ENCODE measurements around the gene FBRS. TPM values are rescaled to one million over a fixed set of nuclear protein-coding genes. Genes with fewer than 3 reads are reported as not detected.

FBRS gene
- total and polyA plus RNA-seq, 10 of the 15 experiments (the other 5 are each of a cell fraction or from before 2014, with no cell fraction given), result 0.45 to 87.6 (median 14.6) TPM

DNA sequence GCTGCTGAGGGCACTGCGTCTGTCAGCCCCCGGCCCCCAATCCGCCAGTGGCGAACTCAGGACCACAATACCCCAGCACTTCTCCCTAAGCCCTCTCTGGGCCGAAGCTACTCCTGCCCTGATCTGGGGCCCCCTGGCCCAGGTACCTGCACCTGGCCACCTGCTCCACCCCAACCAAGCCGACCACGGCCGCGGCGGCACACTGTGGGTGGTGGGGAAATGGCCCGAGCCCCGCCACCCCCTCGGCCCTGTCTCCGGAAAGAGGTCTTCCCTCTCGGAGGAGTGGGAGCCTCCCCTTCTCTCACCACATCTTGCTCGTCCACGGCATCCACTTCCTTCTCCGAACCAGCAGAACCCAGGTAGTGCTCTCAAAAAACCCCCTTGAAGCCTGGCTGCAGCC, 3.4 kb upstream of the FBRS start:
- H3K79me2 ChIP-seq (ENCODE audit: control insufficient read depth, insufficient read depth, low read length), result peaks cover 27% of the 10 kb centered on the region
- ATAC-seq, result no peak
- SMC1A ChIA-PET (ENCODE audit: uncharacterized antibody, unreplicated experiment), result interaction anchor here (1.0 kb wide), 1 partner anchor 38 kb away, joined by 3 read pairs; no protein-coding TSS in a partner anchor
- in situ Hi-C loops (cut with MboI) (loop anchor here (25.0 kb wide), 1 partner anchor 1232 kb away; no protein-coding TSS in a partner anchor), intact Hi-C loops (cut with micrococcal nuclease; ENCODE audit: unreplicated experiment) (loop anchor here (5.0 to 10.0 kb wide), 4 partner anchors 80 to 270 kb away; partner anchors contain the start of genes BCL7C, CFAP119, CTF1 and FBXL19)
- RAD21 ChIA-PET (ENCODE audit: unreplicated experiment), result no interaction called here
- FAIRE-seq, result no peak
- no peaks in the 10 kb centered on the region for H4K20me1 ChIP-seq (ENCODE audit: control insufficient read depth, insufficient read depth)
- H3K36me3 ChIP-seq (ENCODE audit: control insufficient read depth in 2 of 2, insufficient read depth in 2 of 2, low read length in 1 of 2), result peaks cover 13 to 24% of the 10 kb centered on the region in 2 experiments
- no peaks in the 10 kb centered on the region for H3K9me3 ChIP-seq (replicated peaks; ENCODE audit: control insufficient read depth, insufficient read depth, low read length)
- TF ChIP-seq RCOR1 (conservative IDR thresholded peaks at IDR 0.05; ENCODE audit: low read depth, low read length) (no peak), MTA2 (IDR thresholded peaks at IDR 0.05; ENCODE audit: low read depth) (no peak), BCL11A (IDR thresholded peaks at IDR 0.05; ENCODE audit: low read depth, low read length) (no peak), POLR2A (IDR thresholded peaks at IDR 0.05; ENCODE audit: low read depth, low read length) (no peak), NR2C1 (IDR thresholded peaks at IDR 0.05) (no peak), EZH2 (IDR thresholded peaks at IDR 0.05; ENCODE audit: borderline replicate concordance, control insufficient read depth, low read depth, low read length) (no peak), EP300 (IDR thresholded peaks at IDR 0.05; ENCODE audit: borderline replicate concordance in 1 of 2, control insufficient read depth in 1 of 2, low read depth in 2 of 2, low read length in 2 of 2) (no peak), LARP7 (IDR thresholded peaks at IDR 0.05) (no peak), SREBF1 (IDR thresholded peaks at IDR 0.05; ENCODE audit: low read length) (no peak), IKZF1 (conservative IDR thresholded peaks at IDR 0.05) (no peak), BMI1 (IDR thresholded peaks at IDR 0.05; ENCODE audit: borderline replicate concordance) (no peak), ZNF622 (IDR thresholded peaks at IDR 0.05) (no peak), HDGF (IDR thresholded peaks at IDR 0.05) (no peak), DPF2 (IDR thresholded peaks at IDR 0.05) (no peak), CREM (IDR thresholded peaks at IDR 0.05; ENCODE audit: low read depth) (no peak), YBX1 (IDR thresholded peaks at IDR 0.05) (no peak)
- TF ChIP-seq, protein P1, sequence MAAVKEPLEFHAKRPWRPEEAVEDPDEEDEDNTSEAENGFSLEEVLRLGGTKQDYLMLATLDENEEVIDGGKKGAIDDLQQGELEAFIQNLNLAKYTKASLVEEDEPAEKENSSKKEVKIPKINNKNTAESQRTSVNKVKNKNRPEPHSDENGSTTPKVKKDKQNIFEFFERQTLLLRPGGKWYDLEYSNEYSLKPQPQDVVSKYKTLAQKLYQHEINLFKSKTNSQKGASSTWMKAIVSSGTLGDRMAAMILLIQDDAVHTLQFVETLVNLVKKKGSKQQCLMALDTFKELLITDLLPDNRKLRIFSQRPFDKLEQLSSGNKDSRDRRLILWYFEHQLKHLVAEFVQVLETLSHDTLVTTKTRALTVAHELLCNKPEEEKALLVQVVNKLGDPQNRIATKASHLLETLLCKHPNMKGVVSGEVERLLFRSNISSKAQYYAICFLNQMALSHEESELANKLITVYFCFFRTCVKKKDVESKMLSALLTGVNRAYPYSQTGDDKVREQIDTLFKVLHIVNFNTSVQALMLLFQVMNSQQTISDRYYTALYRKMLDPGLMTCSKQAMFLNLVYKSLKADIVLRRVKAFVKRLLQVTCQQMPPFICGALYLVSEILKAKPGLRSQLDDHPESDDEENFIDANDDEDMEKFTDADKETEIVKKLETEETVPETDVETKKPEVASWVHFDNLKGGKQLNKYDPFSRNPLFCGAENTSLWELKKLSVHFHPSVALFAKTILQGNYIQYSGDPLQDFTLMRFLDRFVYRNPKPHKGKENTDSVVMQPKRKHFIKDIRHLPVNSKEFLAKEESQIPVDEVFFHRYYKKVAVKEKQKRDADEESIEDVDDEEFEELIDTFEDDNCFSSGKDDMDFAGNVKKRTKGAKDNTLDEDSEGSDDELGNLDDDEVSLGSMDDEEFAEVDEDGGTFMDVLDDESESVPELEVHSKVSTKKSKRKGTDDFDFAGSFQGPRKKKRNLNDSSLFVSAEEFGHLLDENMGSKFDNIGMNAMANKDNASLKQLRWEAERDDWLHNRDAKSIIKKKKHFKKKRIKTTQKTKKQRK (IDR thresholded peaks at IDR 0.05; ENCODE audit: low read depth, low read length), result no peak
- TF ChIP-seq, protein P2, sequence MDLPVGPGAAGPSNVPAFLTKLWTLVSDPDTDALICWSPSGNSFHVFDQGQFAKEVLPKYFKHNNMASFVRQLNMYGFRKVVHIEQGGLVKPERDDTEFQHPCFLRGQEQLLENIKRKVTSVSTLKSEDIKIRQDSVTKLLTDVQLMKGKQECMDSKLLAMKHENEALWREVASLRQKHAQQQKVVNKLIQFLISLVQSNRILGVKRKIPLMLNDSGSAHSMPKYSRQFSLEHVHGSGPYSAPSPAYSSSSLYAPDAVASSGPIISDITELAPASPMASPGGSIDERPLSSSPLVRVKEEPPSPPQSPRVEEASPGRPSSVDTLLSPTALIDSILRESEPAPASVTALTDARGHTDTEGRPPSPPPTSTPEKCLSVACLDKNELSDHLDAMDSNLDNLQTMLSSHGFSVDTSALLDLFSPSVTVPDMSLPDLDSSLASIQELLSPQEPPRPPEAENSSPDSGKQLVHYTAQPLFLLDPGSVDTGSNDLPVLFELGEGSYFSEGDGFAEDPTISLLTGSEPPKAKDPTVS (IDR thresholded peaks at IDR 0.05; ENCODE audit: low read depth, low read length), result no peak
- TF ChIP-seq, protein P3, sequence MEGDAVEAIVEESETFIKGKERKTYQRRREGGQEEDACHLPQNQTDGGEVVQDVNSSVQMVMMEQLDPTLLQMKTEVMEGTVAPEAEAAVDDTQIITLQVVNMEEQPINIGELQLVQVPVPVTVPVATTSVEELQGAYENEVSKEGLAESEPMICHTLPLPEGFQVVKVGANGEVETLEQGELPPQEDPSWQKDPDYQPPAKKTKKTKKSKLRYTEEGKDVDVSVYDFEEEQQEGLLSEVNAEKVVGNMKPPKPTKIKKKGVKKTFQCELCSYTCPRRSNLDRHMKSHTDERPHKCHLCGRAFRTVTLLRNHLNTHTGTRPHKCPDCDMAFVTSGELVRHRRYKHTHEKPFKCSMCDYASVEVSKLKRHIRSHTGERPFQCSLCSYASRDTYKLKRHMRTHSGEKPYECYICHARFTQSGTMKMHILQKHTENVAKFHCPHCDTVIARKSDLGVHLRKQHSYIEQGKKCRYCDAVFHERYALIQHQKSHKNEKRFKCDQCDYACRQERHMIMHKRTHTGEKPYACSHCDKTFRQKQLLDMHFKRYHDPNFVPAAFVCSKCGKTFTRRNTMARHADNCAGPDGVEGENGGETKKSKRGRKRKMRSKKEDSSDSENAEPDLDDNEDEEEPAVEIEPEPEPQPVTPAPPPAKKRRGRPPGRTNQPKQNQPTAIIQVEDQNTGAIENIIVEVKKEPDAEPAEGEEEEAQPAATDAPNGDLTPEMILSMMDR (IDR thresholded peaks at IDR 0.05 in 2 of 3, conservative IDR thresholded peaks at IDR 0.05 in 1 of 3; ENCODE audit: control insufficient read depth in 2 of 3, extremely low read depth in 1 of 3, insufficient read depth in 1 of 3, low read depth in 3 of 3, low read length in 3 of 3), result no peak
- CTCF ChIA-PET, result interaction anchor here (0.6 kb wide), 1 partner anchor 282 kb away, joined by 3 read pairs; no protein-coding TSS in a partner anchor
- H3K27ac ChIP-seq (ENCODE audit: control insufficient read depth, insufficient read depth), result no peak overlapping the region
- no peaks in the 10 kb centered on the region for H3K27me3 ChIP-seq (replicated peaks in 1 of 2; ENCODE audit: control insufficient read depth in 2 of 2, insufficient read depth in 2 of 2, low read length in 1 of 2)
- H3K4me3 ChIP-seq, result no peak overlapping the region
- no TSS peak for BruUV-seq (replicated peaks)
- POLR2A ChIA-PET, result interaction anchor here (0.5 to 1.1 kb wide), 2 partner anchors 11 to 39 kb away, joined by 4 read pairs; no protein-coding TSS in a partner anchor
- H2AFZ ChIP-seq (ENCODE audit: control insufficient read depth, low read depth, low read length), result no peak overlapping the region
- no peak for DNase-seq (ENCODE audit: low read depth, low spot score)
- WGBS (ENCODE audit: insufficient coverage, insufficient replicate concordance, low lambda C conversion rate, missing lambda C conversion rate), result over 99% methylated on average over 15 of the region's 18 CpGs
- H3K9ac ChIP-seq (ENCODE audit: control insufficient read depth, insufficient read depth, low read length), result no peak overlapping the region
- no peak overlapping the region for H3K4me2 ChIP-seq (ENCODE audit: control insufficient read depth, insufficient read depth)
- peaks cover 20% of the 10 kb centered on the region for H3K4me1 ChIP-seq (ENCODE audit: control insufficient read depth, insufficient read depth, low read length)
